NCI-H524 treated with DMSO at 0.1 percent for 48 hours (cell line): Measurements from ENCODE around the gene LIPC.

ENCODE experiments used
- DNase-seq: peaks from one replicate; lab custom pipeline; 2025; lab: John Stamatoyannopoulos, UW

The LIPC gene

GRCh38 chr15:58475573-58476524, 44.1 kb downstream of the LIPC start:
- peak; percentile 72 for DNase-seq

- DNase-seq, result no peak
Measured at GRCh38 chr15:58476525-58477162, 44.9 kb downstream of the LIPC start.

GRCh38 chr15:58477170-58477569, 45.4 kb downstream of the LIPC start:
- DNase-seq, result no peak

- DNase-seq, result no peak
Measured at GRCh38 chr15:58478035-58478434, 46.2 kb downstream of the LIPC start.

DNA sequence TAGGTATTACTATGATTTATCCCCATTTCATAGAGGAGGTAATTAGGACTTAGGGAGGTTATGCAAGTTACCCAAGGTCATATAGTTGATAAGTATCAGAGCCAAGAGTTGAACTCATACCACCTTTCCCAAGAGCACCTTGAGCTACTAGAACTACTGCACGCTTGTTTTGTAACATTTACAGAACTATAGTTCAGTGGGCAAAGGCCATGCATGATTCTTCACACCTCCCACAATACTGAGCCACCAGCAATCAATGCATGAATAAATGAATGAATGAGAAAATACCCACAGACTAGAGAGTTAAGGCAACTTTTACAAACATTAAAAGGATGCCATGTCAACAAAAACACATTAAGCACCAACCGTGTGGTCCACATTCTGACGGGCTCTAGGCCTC, 46.8 kb downstream of the LIPC start:
- DNase-seq, result no peak

GRCh38 chr15:58479941-58480340, 48.1 kb downstream of the LIPC start:
- no peak for DNase-seq

DNA sequence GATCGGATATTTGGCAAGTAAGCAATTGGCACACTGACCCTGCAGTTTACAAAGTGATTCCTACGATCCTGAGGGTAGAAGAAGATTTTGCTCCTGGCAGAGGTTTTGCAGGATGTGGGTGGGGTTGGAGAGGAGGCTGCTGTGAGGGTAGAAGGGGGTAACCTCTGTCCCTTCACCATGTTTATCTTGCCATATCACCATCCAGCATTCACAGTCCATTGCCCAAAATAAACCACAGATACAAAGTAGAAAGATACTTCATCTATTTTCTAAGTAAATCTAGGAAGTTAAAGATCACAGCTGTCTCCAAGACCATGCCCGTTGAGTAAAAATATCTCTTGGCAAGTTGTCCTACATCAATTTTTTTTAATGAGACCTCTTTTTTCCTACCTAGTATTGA, 51.6 kb downstream of the LIPC start:
- DNase-seq, result no peak

GRCh38 chr15:58484791-58485600, 53.2 kb downstream of the LIPC start:
- DNase-seq, result no peak

DNA sequence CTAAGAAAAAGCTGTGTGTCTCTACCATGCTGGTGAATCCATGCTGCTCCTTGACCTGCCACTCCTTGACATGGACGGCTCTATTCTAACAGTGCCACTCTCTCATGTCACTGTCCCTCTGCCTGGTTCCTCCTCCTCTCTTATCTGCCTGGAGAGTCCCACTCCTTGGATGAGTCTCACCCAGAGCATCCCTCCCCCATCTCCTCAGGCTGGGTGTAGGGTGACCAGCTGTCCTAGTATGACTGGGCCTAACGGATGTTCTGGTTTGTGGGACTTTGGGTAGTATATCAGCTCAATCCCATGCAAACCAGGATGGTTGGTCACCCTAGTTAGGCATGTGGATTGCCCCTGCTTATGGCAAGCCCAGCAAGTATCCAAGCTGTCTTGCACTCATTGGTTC, 54.3 kb downstream of the LIPC start:
- peak; percentile 32 for DNase-seq

GRCh38 chr15:58486564-58486963, 54.8 kb downstream of the LIPC start:
- DNase-seq, result no peak

GRCh38 chr15:58487041-58487723, 55.4 kb downstream of the LIPC start:
- DNase-seq, result peak; percentile 100

DNA sequence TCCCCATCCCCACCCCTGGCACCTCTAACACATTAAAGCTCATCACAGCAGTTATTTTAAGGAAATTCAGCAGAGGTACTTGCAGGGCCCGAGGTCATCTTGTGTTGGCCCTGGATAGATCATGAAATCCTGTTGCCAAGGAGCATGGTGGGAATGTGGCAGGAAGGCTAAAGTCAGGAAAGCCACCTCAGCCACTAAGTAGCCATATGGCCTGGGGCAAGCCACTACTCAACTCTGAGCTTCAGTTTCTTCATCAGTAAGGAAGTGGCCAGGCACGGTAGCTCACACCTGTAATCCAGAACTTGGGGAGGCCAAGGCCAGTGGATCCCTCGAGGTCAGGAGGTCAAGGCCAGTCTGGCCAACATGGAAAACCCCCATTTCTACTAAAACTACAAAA, 55.9 kb downstream of the LIPC start:
- peak; percentile 75 for DNase-seq

GRCh38 chr15:58489289-58490085, 57.7 kb downstream of the LIPC start:
- DNase-seq, result no peak

DNA sequence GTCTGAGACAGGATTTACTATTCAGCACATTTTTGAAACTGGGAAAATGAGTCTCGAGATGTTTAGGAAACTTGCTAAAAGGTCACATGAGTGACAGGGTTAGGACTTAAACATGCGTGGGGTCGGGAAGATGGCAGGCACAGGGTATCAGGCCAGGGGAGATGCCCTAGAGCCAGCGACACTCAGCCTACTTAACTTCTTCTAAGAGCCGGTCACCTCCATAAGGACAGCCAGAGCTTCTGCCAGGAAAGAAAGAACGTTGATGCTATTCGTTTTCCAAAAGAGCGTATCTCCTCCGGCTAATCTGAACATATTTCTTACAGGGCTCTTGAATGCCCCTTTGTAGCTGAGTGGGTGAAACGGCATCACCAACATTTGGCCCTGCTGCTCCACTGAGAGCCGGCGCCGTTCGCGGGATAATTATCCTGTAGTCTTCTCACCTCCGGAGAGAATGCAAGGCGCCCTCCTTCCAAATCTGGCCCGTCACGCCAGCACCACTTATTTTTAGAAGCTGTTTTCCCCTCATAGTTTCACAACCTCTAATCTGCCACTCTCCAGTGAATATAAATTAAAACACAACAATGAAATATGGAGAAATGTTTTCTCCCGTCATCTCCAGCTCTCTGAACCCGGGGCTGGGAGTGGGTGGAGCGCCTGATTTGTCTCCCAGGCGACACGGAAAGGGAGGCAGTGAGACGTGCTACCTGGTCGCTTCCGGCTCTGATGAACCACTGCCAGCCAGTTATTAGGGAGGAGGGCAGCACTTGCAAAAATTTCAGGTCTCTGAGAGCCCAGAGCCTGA, 58.5 kb downstream of the LIPC start:
- no peak for DNase-seq

DNA sequence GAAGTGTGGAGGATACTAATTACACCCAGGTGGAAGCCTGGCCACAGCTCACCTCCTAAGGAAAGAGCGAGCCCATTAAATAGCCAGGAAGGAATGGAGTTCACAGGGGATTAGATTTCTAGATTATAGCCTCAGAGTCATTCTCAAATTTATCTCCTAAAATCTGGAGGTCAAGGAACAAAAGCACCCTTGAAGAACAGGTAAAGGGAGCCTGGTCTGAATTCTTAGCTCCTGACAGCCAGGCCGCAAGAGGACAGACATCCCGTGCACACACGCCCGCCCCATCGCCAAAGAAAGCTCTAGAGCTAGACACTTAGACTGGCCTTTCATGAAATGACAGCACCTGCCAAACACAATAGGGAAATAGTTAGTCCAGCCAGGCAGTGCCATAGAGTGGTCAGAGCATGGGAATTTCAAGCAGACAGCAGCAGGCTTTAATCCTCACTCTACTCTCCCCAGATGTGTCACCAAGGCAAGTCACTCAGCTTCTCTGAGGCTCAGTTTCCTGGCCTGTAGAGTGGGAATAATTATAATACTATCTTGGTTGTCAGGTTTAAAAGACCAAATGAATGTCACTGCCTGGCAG, 59.2 kb downstream of the LIPC start:
- no peak for DNase-seq

DNA sequence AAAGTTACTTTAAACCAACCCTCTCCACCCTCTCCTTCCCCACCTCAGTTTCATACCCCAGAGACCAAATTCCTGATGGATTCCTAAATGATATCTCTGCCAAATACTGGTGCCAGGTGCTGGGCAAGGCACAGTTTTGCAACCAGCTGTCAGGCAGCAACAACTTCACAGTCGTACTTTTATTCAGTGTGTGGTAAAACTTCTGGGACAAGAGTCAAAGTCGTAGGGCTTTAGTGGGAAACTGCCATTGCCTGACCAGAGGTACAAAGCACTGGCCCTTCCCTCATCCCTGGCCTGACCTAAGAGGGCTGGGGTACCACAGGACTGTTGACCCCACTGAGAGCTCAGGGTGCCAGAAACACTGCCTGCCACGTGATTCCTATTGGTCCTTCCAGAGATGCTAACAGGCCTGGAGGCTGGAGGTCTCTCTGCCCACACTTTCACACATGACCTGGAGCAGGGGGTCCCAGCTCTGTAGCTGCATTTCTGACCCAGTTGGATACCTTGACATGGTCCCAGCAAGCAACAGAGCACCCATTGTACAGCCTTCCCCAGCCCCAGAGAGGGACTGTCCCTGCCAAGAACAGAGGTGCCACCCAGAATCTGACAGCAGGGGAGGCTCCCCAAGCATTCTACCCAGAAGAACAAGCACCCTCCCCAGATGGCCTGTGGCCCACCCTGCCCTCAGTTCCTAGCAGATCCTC, 59.9 kb downstream of the LIPC start:
- DNase-seq, result no peak

DNA sequence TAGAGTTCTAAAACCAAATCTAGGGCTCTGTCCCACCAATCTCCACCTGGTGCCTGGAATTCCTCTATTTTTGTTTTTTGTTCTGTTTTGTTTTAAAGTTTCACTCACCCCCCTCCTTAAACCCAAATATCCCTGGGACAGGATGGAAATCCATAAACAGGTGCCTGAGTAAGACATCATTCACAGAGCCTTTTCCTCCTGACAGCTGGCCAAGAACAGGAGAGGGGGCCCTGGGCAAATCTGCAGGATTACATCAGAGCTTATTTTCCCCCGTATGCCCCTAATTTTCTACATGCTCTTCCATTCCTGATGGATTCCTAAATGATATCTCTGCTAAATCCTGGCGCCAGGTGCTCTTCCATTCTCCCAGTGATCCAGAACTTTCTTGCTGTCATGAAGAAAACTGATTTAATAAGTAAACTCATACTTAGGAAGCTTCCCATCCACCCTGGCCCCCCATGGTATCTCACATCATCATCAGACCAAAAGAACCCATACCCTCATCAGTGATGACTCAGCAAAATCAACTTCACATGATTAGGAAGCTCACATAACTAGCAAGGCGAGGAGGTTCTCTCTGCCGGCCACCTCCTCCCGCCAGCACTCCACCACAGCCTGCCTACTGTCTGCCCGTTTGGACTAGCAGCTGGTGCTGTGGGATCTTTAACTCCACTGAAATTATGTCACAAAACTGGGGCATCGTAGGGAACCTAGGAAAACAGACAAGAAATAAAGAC, 61.0 kb downstream of the LIPC start:
- DNase-seq, result peak; percentile 100

DNA sequence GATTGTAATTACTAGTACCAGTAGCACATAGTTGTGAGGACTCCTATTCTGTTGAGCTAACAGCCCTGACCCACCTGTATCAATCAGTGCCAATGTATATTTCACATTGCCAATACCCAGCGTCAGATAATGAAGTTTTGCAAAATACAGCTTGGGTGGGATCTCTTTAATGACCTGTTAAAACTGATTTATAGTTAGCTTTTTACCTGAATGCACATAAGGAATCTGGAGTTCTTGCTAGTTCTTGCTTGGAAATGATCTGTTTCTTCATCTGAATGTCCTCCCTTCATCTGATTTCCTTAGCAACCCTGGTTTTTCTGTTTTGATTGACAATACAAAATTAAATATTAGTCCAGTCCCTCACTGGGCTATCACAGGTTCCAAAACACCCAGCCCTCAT, 62.8 kb downstream of the LIPC start:
- DNase-seq, result no peak
